A549 (cell line): ENCODE results near the gene YAF2. TPM values are rescaled to one million over a fixed set of nuclear protein-coding genes. Genes with fewer than 3 reads are reported as not detected.

Experiments used
- ATAC-seq, 2 experiments: fragments of 200-7000 bp in 1 of 2; fragments of >200 bp in 1 of 2; cut with Nextera tagmentation in 1 of 2; cut with Tn5 transposase in 1 of 2; 3 replicates each; pipeline versions ENCODE4 v1.8.0 to v1.9.1; 2018 to 2020; ENCODE audit warnings: mild to moderate bottlenecking in 1 of 2, moderate library complexity in 1 of 2
- CTCF ChIA-PET: fragments of 300-600 bp; sonication (Branson Sonifier 250); formaldehyde crosslinking; extraction: SDS; loops from one replicate; lab custom pipeline; 2021; ENCODE audit warnings: antibody characterized with exemption, inconsistent platforms; lab: Yijun Ruan, JAX
- POLR2A ChIA-PET: fragments of 350-600 bp; formaldehyde crosslinking; extraction: SDS; loops from one replicate; lab custom pipeline; 2021; ENCODE audit warnings: antibody characterized with exemption, inconsistent platforms; lab: Yijun Ruan, JAX
- DNase-seq, 2 experiments: peaks; one replicate each; pipeline versions ENCODE4 v3.0.0 to v3.0.0-alpha.2; 2011 to 2016; ENCODE audit warnings: low read depth in 1 of 2, low spot score in 1 of 2
- FAIRE-seq: peaks from 2 replicates; lab custom pipeline; 2011; peaks lifted over from hg19 to GRCh38; lab: Jason Lieb, UNC
- H3K27ac ChIP-seq, 2 experiments: fragments of >200 bp; sonication (Bioruptor Twin); formaldehyde crosslinking; 3 replicates each; pipeline ENCODE4 v1.5.1; 2016 to 2017
- H3K4me1 ChIP-seq: fragments of >200 bp; sonication (Bioruptor Twin); formaldehyde crosslinking; 3 replicates; pipeline ENCODE4 v1.6.1; 2016
- H3K4me2 ChIP-seq: fragments of >200 bp; sonication (Bioruptor Twin); formaldehyde crosslinking; 3 replicates; pipeline ENCODE4 v1.6.1; 2016
- H3K4me3 ChIP-seq: fragments of >200 bp; sonication (Bioruptor Twin); formaldehyde crosslinking; 3 replicates; pipeline ENCODE4 v1.5.1; 2016
- H3K9me3 ChIP-seq: fragments of >200 bp; sonication (Bioruptor Twin); formaldehyde crosslinking; 3 replicates; pipeline ENCODE4 v1.6.1; 2016
- CTCF ChIP-seq: fragments of >200 bp; sonication (Bioruptor Twin); formaldehyde crosslinking; IDR thresholded peaks from 3 replicates; pipeline ENCODE4 v1.5.1; 2016
- EP300 ChIP-seq, 2 experiments: fragments of >200 bp; sonication (Bioruptor Twin); formaldehyde crosslinking; IDR thresholded peaks; 2 replicates in 1 of 2; 3 replicates in 1 of 2; pipeline ENCODE4 v1.6.1; 2016 to 2017
- ESRRA ChIP-seq: fragments of 150-350 bp; IDR thresholded peaks from 2 replicates; pipeline ENCODE4 v1.6.1; 2014; ENCODE audit warnings: mild to moderate bottlenecking, low read length, borderline replicate concordance
- HMGXB4 ChIP-seq: fragments of 250-450 bp; sonication (Bioruptor Pico); IDR thresholded peaks from 2 replicates; pipeline ENCODE4 v1.5.0; 2021; ENCODE audit warnings: mild to moderate bottlenecking, moderate library complexity, borderline replicate concordance
- JUNB ChIP-seq: fragments of >200 bp; sonication (Bioruptor Twin); formaldehyde crosslinking; IDR thresholded peaks from 2 replicates; pipeline ENCODE4 v1.6.1; 2016
- KDM5A ChIP-seq: fragments of 200-600 bp; sonication (generic); IDR thresholded peaks from 2 replicates; pipeline ENCODE4 v1.6.1; 2016; ENCODE audit warnings: antibody characterized with exemption, mild to moderate bottlenecking
- MAZ ChIP-seq: fragments of 150-350 bp; IDR thresholded peaks from 2 replicates; pipeline ENCODE4 v1.6.1; 2014; ENCODE audit warnings: antibody characterized with exemption, low read depth, low read length, borderline replicate concordance
- NFE2L2 ChIP-seq: fragments of 150-350 bp; conservative IDR thresholded peaks from 2 replicates; pipeline ENCODE4 v1.6.1; 2014; ENCODE audit warnings: low read length
- NPAS2 ChIP-seq: fragments of 250-450 bp; sonication (Bioruptor Pico); IDR thresholded peaks from 2 replicates; pipeline ENCODE4 v1.8.0; 2022; ENCODE audit warnings: mild to moderate bottlenecking, moderate library complexity, borderline replicate concordance
- NR3C1 ChIP-seq: fragments of >200 bp; sonication (Bioruptor Twin); formaldehyde crosslinking; IDR thresholded peaks from 3 replicates; pipeline ENCODE4 v1.6.1; 2017
- PHF8 ChIP-seq: fragments of 200-600 bp; sonication (generic); IDR thresholded peaks from 2 replicates; pipeline ENCODE4 v1.6.1; 2016; ENCODE audit warnings: low read depth, mild to moderate bottlenecking, antibody characterized with exemption, moderate library complexity, borderline replicate concordance
- POLR2A ChIP-seq: IDR thresholded peaks from 2 replicates; pipeline ENCODE4 v1.6.1; 2012; ENCODE audit warnings: mild to moderate bottlenecking, low read length
- POLR2AphosphoS2 ChIP-seq: conservative IDR thresholded peaks from 2 replicates; pipeline ENCODE4 v1.6.1; 2012; ENCODE audit warnings: low read length, improper control_type of control experiment, inconsistent platforms
- RAD21 ChIP-seq, 2 experiments: fragments of >200 bp in 1 of 2; sonication (Bioruptor Twin) in 1 of 2; formaldehyde crosslinking in 1 of 2; IDR thresholded peaks in 1 of 2; conservative IDR thresholded peaks in 1 of 2; 2 replicates in 1 of 2; 3 replicates in 1 of 2; pipeline ENCODE4 v1.6.1; 2012 to 2018; ENCODE audit warnings: inconsistent platforms in 1 of 2
- RARB ChIP-seq: fragments of 250-450 bp; sonication (Bioruptor Pico); IDR thresholded peaks from 2 replicates; pipeline ENCODE4 v1.8.0; 2021; ENCODE audit warnings: mild to moderate bottlenecking, moderate library complexity
- REST ChIP-seq: fragments of 200-600 bp; sonication (generic); IDR thresholded peaks from 2 replicates; pipeline ENCODE4 v1.6.1; 2016; ENCODE audit warnings: antibody characterized with exemption, mild to moderate bottlenecking, moderate library complexity
- RFX5 ChIP-seq: fragments of 450-650 bp; IDR thresholded peaks from 2 replicates; pipeline ENCODE4 v1.7.1; 2014; ENCODE audit warnings: antibody characterized with exemption, mild to moderate bottlenecking, moderate library complexity
- RNF2 ChIP-seq: fragments of 200-600 bp; sonication (generic); IDR thresholded peaks from 2 replicates; pipeline ENCODE4 v1.6.1; 2016; ENCODE audit warnings: low read depth, mild to moderate bottlenecking, antibody characterized with exemption, moderate library complexity, borderline replicate concordance
- ZC3H11A ChIP-seq: fragments of 450-650 bp; IDR thresholded peaks from 2 replicates; pipeline ENCODE4 v1.6.1; 2014; ENCODE audit warnings: antibody characterized with exemption, mild to moderate bottlenecking
- ZNF302 ChIP-seq: fragments of 250-450 bp; sonication (Bioruptor Pico); IDR thresholded peaks from 2 replicates; pipeline ENCODE4 v1.9.0; 2021; ENCODE audit warnings: inconsistent platforms, mild to moderate bottlenecking, moderate library complexity
- ZSCAN20 ChIP-seq: fragments of 250-450 bp; sonication (Bioruptor Pico); IDR thresholded peaks from 2 replicates; pipeline ENCODE4 v1.8.0; 2022; ENCODE audit warnings: mild to moderate bottlenecking, moderate library complexity
- WGBS: methylation state at CpG from one replicate; pipeline ENCODE4 v1.1.6; 2017; ENCODE audit errors: missing lambda C conversion rate; 5-methylcytosine and 5-hydroxymethylcytosine counted together
- polyA plus RNA-seq, 4 experiments: library from polyadenylated mRNA; depleted of rRNA in 3 of 4; stranded (reverse); fragments of >200 nt; fragmentation: RNase III in 1 of 4; extraction: RNeasy Plus Mini Kit Qiagen cat#74134 plus additional on column Dnase treatment in 1 of 4; gene quantifications; 2 replicates in 3 of 4; 3 replicates in 1 of 4; pipeline ENCODE4 v1.2.3, GENCODE V29; 2011 to 2017
- TF ChIP-seq, protein P1 (sequence below): fragments of 150-350 bp; IDR thresholded peaks from 2 replicates; pipeline ENCODE4 v1.6.1; 2014; ENCODE audit warnings: low read depth, mild to moderate bottlenecking, low read length
- TF ChIP-seq, protein P2 (sequence below): fragments of >200 bp; sonication (Bioruptor Twin); formaldehyde crosslinking; IDR thresholded peaks from 3 replicates; pipeline ENCODE4 v1.6.1; 2016
- TF ChIP-seq, protein P3 (sequence below): IDR thresholded peaks from 2 replicates; pipeline ENCODE4 v1.6.1; 2012

The YAF2 gene
- polyA plus RNA-seq, 2 of the 4 experiments (the other 2 are of a cell fraction) = 21.5 to 49.2 TPM

DNA sequence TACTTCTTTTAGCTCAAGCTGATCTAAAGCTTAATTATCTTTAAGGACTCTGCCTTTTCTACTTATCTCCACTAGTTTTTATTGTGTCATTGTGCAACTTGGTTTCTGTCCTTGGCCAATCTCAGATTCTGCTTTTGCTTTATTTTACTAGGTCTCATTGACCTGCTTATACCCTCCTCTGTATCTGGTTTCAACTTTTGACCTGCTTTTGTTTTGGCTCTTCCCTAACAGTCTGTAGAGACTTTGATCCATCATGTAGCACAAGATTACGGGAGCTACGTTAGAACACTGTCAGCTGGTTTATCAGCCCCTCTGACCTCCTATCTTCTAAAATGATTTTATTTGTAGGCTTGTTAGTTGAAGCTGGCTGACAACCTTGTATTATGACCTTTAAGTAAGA, 44.2 kb upstream of the YAF2 start:
- no peak for ATAC-seq
- Histone ChIP-seq H3K27ac (no peak overlapping the region), H3K9me3 (no peaks in the 10 kb centered on the region), H3K4me2 (no peak overlapping the region), H3K4me1 (no peaks in the 10 kb centered on the region), H3K4me3 (no peak overlapping the region)
- no peak for DNase-seq
- ChIA-PET POLR2A (no interaction called here), CTCF (interaction anchor here (1.0 kb wide), 2 partner anchors 10 to 137 kb away, joined by 3 read pairs; no protein-coding TSS in a partner anchor)
- WGBS = 87% methylated on average over 2 of the region's 2 CpGs
- FAIRE-seq = no peak
- TF ChIP-seq JUNB (no peak), CTCF (no peak), NFE2L2 (no peak), ZSCAN20 (no peak), RFX5 (no peak), ZNF302 (no peak), KDM5A (no peak), ESRRA (no peak), NPAS2 (CRISPR knock-in tag) (no peak), POLR2A (no peak), RARB (CRISPR knock-in tag) (no peak)
- TF ChIP-seq, protein P1, sequence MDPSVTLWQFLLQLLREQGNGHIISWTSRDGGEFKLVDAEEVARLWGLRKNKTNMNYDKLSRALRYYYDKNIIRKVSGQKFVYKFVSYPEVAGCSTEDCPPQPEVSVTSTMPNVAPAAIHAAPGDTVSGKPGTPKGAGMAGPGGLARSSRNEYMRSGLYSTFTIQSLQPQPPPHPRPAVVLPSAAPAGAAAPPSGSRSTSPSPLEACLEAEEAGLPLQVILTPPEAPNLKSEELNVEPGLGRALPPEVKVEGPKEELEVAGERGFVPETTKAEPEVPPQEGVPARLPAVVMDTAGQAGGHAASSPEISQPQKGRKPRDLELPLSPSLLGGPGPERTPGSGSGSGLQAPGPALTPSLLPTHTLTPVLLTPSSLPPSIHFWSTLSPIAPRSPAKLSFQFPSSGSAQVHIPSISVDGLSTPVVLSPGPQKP = no peak
- TF ChIP-seq, protein P2, sequence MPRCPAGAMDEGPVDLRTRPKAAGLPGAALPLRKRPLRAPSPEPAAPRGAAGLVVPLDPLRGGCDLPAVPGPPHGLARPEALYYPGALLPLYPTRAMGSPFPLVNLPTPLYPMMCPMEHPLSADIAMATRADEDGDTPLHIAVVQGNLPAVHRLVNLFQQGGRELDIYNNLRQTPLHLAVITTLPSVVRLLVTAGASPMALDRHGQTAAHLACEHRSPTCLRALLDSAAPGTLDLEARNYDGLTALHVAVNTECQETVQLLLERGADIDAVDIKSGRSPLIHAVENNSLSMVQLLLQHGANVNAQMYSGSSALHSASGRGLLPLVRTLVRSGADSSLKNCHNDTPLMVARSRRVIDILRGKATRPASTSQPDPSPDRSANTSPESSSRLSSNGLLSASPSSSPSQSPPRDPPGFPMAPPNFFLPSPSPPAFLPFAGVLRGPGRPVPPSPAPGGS = no peak

DNA sequence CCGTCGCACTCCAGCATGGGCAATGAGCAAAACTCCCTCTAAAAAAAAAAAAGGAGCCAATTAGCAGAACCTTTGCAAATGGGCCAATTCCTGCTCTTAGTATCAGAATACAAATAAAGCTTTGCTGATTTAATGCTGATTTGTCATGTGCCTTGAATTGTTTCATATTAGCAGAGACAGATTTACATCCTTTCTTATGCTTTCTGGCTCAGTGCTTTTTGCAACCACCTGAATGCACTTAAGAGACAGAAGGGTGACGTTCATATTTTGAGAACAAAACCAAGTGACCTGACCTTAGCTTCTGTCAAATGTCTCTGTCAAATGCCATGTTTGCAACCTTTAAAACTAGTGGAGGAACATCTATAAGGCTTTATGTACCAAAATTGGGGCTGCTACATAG, 43.8 kb upstream of the YAF2 start:
- ChIA-PET POLR2A (no interaction called here), CTCF (interaction anchor here (1.0 kb wide), 1 partner anchor 137 kb away, joined by 3 read pairs; no protein-coding TSS in a partner anchor)
- no peak overlapping the region for H3K4me3 ChIP-seq
- WGBS = 71% methylated on average over 3 of the region's 3 CpGs
- H3K9me3 ChIP-seq = no peaks in the 10 kb centered on the region
- no peak overlapping the region for H3K4me2 ChIP-seq
- FAIRE-seq = no peak
- DNase-seq = no peak
- H3K27ac ChIP-seq = no peak overlapping the region
- no peaks in the 10 kb centered on the region for H3K4me1 ChIP-seq
- no peak for ATAC-seq
- TF ChIP-seq RNF2 (no peak), MAZ (no peak), EP300 (IDR thresholded peaks at IDR 0.05) (no peak), PHF8 (no peak), NR3C1 (no peak), RAD21 (conservative IDR thresholded peaks at IDR 0.05 in 1 of 2, IDR thresholded peaks at IDR 0.05 in 1 of 2) (no peak), CTCF (no peak), ZC3H11A (no peak), REST (no peak), POLR2AphosphoS2 (no peak), HMGXB4 (no peak)
- TF ChIP-seq, protein P1 = no peak
- TF ChIP-seq, protein P3, sequence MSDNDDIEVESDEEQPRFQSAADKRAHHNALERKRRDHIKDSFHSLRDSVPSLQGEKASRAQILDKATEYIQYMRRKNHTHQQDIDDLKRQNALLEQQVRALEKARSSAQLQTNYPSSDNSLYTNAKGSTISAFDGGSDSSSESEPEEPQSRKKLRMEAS = no peak
